Esophagus squamous epithelium (tissue), 5 donors: ENCODE measurements around the gene TRIM59. TPM values are rescaled to one million over a fixed set of nuclear protein-coding genes. Genes with fewer than 3 reads are reported as not detected.

Experiments used
- DNase-seq: peaks from one replicate; lab custom pipeline; 2025; lab: John Stamatoyannopoulos, UW
- H3K27ac ChIP-seq, 4 donors: fragments of 200-600 bp; sonication (generic); one replicate each; pipeline ENCODE4 v1.5.1; 2016 to 2019; ENCODE audit warnings: mild to moderate bottlenecking in 1 of 4
- H3K27me3 ChIP-seq, 4 donors: fragments of 200-600 bp; sonication (generic); 1 replicate in 3 of 4; 2 replicates in 1 of 4; pipeline versions ENCODE4 v1.5.1 to v1.6.0; 2017 to 2021; ENCODE audit warnings: antibody characterized with exemption in 1 of 4
- H3K36me3 ChIP-seq, 3 donors: fragments of 200-600 bp; sonication (generic); one replicate each; pipeline ENCODE4 v1.5.1; 2016 to 2019
- H3K4me1 ChIP-seq, 3 donors: fragments of 200-600 bp; sonication (generic); one replicate each; pipeline ENCODE4 v1.5.1; 2017 to 2019
- H3K4me3 ChIP-seq, 4 donors: fragments of 200-600 bp; sonication (generic); 1 replicate in 3 of 4; 2 replicates in 1 of 4; pipeline ENCODE4 v1.5.1; 2016 to 2019; ENCODE audit warnings: mild to moderate bottlenecking in 2 of 4, moderate library complexity in 1 of 4
- H3K9me3 ChIP-seq, 3 donors: fragments of 200-600 bp; sonication (generic); one replicate each; pipeline ENCODE4 v1.5.1; 2016 to 2019
- POLR2A ChIP-seq, 4 donors: fragments of 450-650 bp; IDR thresholded peaks; one replicate each; pipeline ENCODE4 v1.6.1; 2017; ENCODE audit warnings: antibody characterized with exemption in 4 of 4, mild to moderate bottlenecking in 4 of 4, moderate library complexity in 3 of 4
- WGBS, 2 donors: methylation state at CpG; one replicate each; pipeline ENCODE4 v1.1.5; 2018; 5-methylcytosine and 5-hydroxymethylcytosine counted together
- intact Hi-C: fragments of 100-400 bp; cut with DNase I; formaldehyde crosslinking; loops from one replicate; pipeline ENCODE4 v1.15.0; 2022
- small RNA-seq, 4 donors: library from RNA; depleted of rRNA; stranded (forward); fragments of <200 nt; gene quantifications; one replicate each; pipeline ENCODE3, GENCODE V24; 2016
- total RNA-seq, 4 donors: library from RNA; depleted of rRNA; stranded (reverse); fragments of >200 nt; gene quantifications; one replicate each; pipeline ENCODE4 v1.1.0, GENCODE V29; 2016
- TF ChIP-seq, protein P1 (sequence below), 6 experiments: fragments of 450-650 bp in 4 of 6; fragments of 200-600 bp in 2 of 6; sonication (generic) in 2 of 6; IDR thresholded peaks; one replicate each; pipeline ENCODE4 v1.5.1; 2016 to 2019; ENCODE audit warnings: antibody characterized with exemption in 6 of 6, mild to moderate bottlenecking in 4 of 6, moderate library complexity in 4 of 6
- donor health status: DM: yes; HTN: yes; CAD: no.

TRIM59 gene
- total RNA-seq, 4 donors from 2014 or later = 4.9 to 14.7 (median 8.9) TPM

DNA sequence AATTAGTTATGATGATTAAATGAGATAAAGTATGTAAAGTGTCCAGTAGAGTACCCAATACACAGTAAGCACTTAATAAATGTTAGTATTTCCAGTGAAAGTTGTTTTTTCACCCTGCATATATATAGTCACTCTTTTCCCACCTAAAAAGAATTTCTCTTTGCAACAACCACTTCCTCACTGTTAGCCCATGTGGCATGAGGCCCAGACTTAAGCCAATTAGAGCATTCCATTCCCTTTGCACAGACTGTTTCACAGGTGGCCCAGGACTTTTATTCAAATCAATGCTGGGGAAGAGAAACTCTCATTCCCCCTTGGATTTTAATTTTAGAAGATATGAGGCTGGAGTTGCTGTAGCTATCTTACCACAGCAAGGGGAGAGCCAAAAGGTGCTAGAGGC lies 54.3 kb downstream of the TRIM59 start:
- Histone ChIP-seq H3K27me3 (no peaks in the 10 kb centered on the region), H3K36me3 (no peaks in the 10 kb centered on the region), H3K9me3 (no peaks in the 10 kb centered on the region), H3K4me3 (no peak overlapping the region), H3K4me1 (peaks cover 0 to 16% (median 7%) of the 10 kb centered on the region in 3 donors), H3K27ac (no peak overlapping the region)
- no peak for DNase-seq
- TF ChIP-seq, protein P1, sequence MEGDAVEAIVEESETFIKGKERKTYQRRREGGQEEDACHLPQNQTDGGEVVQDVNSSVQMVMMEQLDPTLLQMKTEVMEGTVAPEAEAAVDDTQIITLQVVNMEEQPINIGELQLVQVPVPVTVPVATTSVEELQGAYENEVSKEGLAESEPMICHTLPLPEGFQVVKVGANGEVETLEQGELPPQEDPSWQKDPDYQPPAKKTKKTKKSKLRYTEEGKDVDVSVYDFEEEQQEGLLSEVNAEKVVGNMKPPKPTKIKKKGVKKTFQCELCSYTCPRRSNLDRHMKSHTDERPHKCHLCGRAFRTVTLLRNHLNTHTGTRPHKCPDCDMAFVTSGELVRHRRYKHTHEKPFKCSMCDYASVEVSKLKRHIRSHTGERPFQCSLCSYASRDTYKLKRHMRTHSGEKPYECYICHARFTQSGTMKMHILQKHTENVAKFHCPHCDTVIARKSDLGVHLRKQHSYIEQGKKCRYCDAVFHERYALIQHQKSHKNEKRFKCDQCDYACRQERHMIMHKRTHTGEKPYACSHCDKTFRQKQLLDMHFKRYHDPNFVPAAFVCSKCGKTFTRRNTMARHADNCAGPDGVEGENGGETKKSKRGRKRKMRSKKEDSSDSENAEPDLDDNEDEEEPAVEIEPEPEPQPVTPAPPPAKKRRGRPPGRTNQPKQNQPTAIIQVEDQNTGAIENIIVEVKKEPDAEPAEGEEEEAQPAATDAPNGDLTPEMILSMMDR (IDR thresholded peaks at IDR 0.05) = no peak
- intact Hi-C loops = no loop called here

DNA sequence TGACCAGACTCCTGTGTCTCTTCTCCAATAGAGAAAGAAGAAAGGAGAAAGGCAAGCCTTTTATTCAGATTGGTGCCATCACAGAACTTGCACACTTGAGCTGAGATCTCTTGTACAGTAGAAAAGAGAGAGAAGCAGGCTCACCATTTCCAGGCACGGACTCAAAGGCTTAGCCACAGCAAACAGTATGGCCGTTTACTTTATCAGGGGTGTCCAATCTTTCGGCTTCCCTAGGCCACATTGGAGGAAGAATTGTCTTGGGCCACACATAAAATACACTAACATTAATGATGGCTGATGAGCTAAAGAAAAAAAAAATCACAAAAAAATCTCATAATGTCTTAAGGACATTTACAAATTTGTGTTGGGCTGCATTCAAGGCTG lies 55.6 kb downstream of the TRIM59 start:
- Histone ChIP-seq H3K36me3 (no peaks in the 10 kb centered on the region), H3K9me3 (no peaks in the 10 kb centered on the region), H3K4me1 (peaks cover 0 to 13% (median 7%) of the 10 kb centered on the region in 3 donors), H3K27ac (no peak overlapping the region), H3K27me3 (no peaks in the 10 kb centered on the region), H3K4me3 (no peak overlapping the region)
- no peak for TF ChIP-seq POLR2A (IDR thresholded peaks at IDR 0.05)
- TF ChIP-seq, protein P1 (IDR thresholded peaks at IDR 0.05) = no peak
- 90% methylated on average over 3 of the region's 3 CpGs for WGBS, 2 donors
- DNase-seq = no peak
- intact Hi-C loops = no loop called here

DNA sequence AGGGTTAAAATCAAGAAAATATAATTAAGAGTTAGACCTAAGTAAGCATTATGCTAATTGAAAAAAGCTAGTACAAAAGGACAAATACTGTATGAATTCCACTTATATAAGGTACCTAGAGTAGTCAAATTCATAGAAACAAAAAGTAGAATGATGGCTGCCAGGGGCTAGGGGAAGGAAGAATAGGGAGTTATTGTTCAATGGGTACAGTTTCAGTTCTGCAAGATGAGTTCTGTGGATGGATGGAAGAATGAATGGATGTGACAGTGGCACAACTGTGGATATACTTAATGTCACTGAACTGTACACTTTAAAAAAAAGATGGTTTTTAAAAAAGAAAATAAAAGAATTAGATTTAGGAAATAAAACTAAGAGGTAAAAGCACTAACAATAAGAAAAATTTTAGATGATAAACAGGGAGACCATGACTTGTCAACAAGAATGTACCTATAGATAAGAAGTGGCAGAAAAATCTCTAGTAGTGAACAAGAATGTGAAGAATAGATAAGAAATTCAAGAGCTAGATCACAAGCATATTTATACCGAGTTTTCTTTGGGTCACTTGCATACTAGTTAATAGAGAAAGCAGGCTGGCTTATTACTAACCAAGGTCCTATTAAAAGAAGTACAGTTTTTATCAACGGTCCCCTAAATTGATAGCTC lies 56.1 kb downstream of the TRIM59 start:
- WGBS, 2 donors = 91 to 92% methylated on average over 2 of the region's 2 CpGs
- no peaks in the 10 kb centered on the region for H3K27me3 ChIP-seq
- no peaks in the 10 kb centered on the region for H3K9me3 ChIP-seq
- TF ChIP-seq POLR2A (IDR thresholded peaks at IDR 0.05) = no peak
- TF ChIP-seq, protein P1 (IDR thresholded peaks at IDR 0.05) = no peak
- intact Hi-C loops = no loop called here
- no peak overlapping the region for H3K27ac ChIP-seq
- H3K4me1 ChIP-seq = peaks cover 0 to 9% (median 5%) of the 10 kb centered on the region in 3 donors
- no peak overlapping the region for H3K4me3 ChIP-seq
- no peaks in the 10 kb centered on the region for H3K36me3 ChIP-seq
- DNase-seq = no peak

DNA sequence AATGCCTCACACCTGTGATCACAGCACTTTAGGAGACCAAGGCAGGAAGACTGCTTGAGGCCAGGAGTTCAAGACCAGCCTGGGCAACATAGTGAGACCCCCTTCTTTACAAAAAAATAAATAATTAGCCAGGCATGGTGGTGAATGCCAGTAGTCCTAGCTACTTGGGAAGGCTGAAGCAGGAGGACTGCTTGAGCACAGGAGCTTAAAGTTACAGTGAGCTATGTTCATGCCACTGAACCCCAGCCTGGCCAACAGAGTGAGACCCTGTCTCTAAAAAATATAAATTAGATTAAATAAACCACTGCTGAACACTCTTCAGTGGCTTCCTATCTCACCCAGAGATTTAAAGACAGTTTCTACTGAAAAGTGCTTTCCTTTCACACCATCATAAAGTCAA lies 56.8 kb downstream of the TRIM59 start:
- Histone ChIP-seq H3K4me1 (peaks cover 0 to 2% (median 0%) of the 10 kb centered on the region in 3 donors), H3K36me3 (no peaks in the 10 kb centered on the region), H3K9me3 (no peaks in the 10 kb centered on the region), H3K27me3 (no peaks in the 10 kb centered on the region), H3K4me3 (no peak overlapping the region), H3K27ac (no peak overlapping the region)
- intact Hi-C loops = no loop called here
- no peak for DNase-seq
- TF ChIP-seq POLR2A (IDR thresholded peaks at IDR 0.05) = no peak
- TF ChIP-seq, protein P1 (IDR thresholded peaks at IDR 0.05) = no peak

DNA sequence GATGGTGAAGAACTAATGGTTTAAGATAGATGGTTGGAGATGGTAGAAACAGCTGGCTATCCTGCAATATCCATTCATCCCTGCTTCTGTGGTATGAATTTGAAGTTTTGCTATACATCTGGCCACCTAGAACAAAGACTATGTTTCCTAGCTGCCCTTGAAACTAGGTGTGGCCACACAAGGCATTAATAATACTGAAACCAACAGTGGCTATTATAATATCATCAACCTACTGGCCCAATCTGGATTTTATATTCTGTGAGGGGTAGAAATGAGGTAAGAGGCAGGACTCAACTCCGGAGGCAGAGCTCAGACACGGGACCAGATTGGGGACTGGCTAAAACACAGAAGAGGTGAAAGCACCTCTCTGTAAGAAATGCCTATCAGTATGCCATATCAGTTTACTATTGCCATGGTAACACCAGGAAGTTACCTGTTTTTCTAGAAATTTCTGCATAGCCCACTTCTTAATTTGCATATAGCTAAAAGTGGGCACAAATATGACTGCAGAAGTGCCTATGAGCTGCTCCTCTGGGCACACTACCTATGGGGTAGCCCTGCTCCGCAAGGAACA lies 58.9 kb downstream of the TRIM59 start:
- Histone ChIP-seq H3K9me3 (no peaks in the 10 kb centered on the region), H3K36me3 (no peaks in the 10 kb centered on the region), H3K27ac (no peak overlapping the region), H3K4me1 (no peaks in the 10 kb centered on the region), H3K4me3 (no peak overlapping the region), H3K27me3 (no peaks in the 10 kb centered on the region)
- WGBS, 2 donors = 77 to 90% methylated on average over 3 of the region's 3 CpGs
- DNase-seq = no peak
- TF ChIP-seq POLR2A (IDR thresholded peaks at IDR 0.05) = no peak
- TF ChIP-seq, protein P1 (IDR thresholded peaks at IDR 0.05) = no peak
- intact Hi-C loops = no loop called here

Small RNA genes lying within 50 kb of the gene (small RNA-seq; reads per million reads assigned to genes)
- gene MIR15B (14.0 to 26.2 (median 21.1) reads per million in 4 donors), gene MIR16-2 (3.2 to 6.0 (median 4.9) reads per million in 4 donors), gene RNU7-136P (0 reads per million in 4 donors)

Other genes with a start within 250 kb of the TRIM59 start
- 10 to 100 TPM in 1 of 4 donors, 1 to 10 TPM in 2, under 1 TPM in 1; 0.53 to 13.2 (median 3.9) TPM for gene C3orf80, start 224.4 kb downstream of the TRIM59 start, total RNA-seq
- gene IFT80, start 50.6 kb downstream of the TRIM59 start, total RNA-seq = 10 to 100 TPM; 10.8 to 20.4 (median 14.9) TPM
- 10 to 100 TPM; 50.4 to 94.8 (median 81.6) TPM for gene SMC4, start 50.1 kb downstream of the TRIM59 start, total RNA-seq
- 10 to 100 TPM; 19.9 to 34.7 (median 23.4) TPM for gene KPNA4, start 115.8 kb upstream of the TRIM59 start, total RNA-seq
- gene ARL14, start 227.4 kb upstream of the TRIM59 start, total RNA-seq = under 1 TPM in 3 of 4 donors, not detected in 1; 0.70 to 0.92 (median 0.76) TPM